ENCODE results near the gene OXER1.

The OXER1 gene

GRCh38 chr2:42800461-42800962 lies 36.6 kb upstream of the OXER1 start:
- no peak overlapping the region for H3K27ac ChIP-seq
- TF ChIP-seq CTCF (conservative IDR thresholded peaks at IDR 0.05), result no peak

GRCh38 chr2:42799881-42800280 lies 35.9 kb upstream of the OXER1 start:
- H3K27ac ChIP-seq, result no peak overlapping the region
- no peak for TF ChIP-seq CTCF (conservative IDR thresholded peaks at IDR 0.05)

- TF ChIP-seq CTCF (conservative IDR thresholded peaks at IDR 0.05), result no peak
- no peak overlapping the region for H3K27ac ChIP-seq
Observed at GRCh38 chr2:42797281-42797680, 33.3 kb upstream of the OXER1 start.

- no peak for TF ChIP-seq CTCF (conservative IDR thresholded peaks at IDR 0.05)
- no peak overlapping the region for H3K27ac ChIP-seq
Observed at GRCh38 chr2:42796427-42797248, 32.7 kb upstream of the OXER1 start.

GRCh38 chr2:42795841-42796301 lies 31.9 kb upstream of the OXER1 start:
- H3K27ac ChIP-seq, result no peak overlapping the region
- no peak for TF ChIP-seq CTCF (conservative IDR thresholded peaks at IDR 0.05)

- H3K27ac ChIP-seq, result no peak overlapping the region
- TF ChIP-seq CTCF (conservative IDR thresholded peaks at IDR 0.05), result no peak
Observed at GRCh38 chr2:42795275-42795674, 31.3 kb upstream of the OXER1 start.

GRCh38 chr2:42794271-42795046 lies 30.5 kb upstream of the OXER1 start:
- no peak for TF ChIP-seq CTCF (conservative IDR thresholded peaks at IDR 0.05)
- no peak overlapping the region for H3K27ac ChIP-seq
